OCI-LY7 (cell line): ENCODE measurements around the gene PLA2R1.

ENCODE experiments used
- EZH2phosphoT487 ChIP-seq: fragments of 200-600 bp; sonication (generic); IDR thresholded peaks from 2 replicates; pipeline ENCODE4 v1.6.1; 2018; ENCODE audit warnings: low read depth, borderline replicate concordance, mild to moderate bottlenecking, mixed run types, antibody characterized with exemption, low read length, moderate library complexity, mixed read lengths
- TF ChIP-seq, protein P1 (sequence below): fragments of 200-600 bp; sonication (generic); conservative IDR thresholded peaks from 2 replicates; pipeline ENCODE4 v1.5.1; 2014; ENCODE audit warnings: mild to moderate bottlenecking, antibody characterized with exemption, low read length, moderate library complexity, mixed read lengths

DNA sequence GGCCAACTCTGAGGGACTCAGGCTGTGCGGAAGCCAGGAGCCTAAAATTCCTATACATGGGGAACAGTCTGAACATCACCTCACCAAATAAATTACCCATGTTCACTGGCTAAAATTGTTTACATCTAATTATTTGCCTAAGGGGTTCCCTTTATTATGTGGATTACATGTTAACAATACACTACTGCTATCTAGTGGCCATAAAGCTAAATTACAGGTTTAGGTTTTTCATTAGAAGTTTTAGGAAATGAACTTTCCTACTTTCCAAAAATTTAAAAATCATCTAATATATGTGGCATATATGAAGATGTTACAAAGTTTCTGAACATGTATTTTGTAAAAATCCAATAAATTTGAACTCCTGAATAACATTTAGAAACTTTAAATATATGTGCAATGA, 40.3 kb downstream of the PLA2R1 start:
- TF ChIP-seq, protein P1, sequence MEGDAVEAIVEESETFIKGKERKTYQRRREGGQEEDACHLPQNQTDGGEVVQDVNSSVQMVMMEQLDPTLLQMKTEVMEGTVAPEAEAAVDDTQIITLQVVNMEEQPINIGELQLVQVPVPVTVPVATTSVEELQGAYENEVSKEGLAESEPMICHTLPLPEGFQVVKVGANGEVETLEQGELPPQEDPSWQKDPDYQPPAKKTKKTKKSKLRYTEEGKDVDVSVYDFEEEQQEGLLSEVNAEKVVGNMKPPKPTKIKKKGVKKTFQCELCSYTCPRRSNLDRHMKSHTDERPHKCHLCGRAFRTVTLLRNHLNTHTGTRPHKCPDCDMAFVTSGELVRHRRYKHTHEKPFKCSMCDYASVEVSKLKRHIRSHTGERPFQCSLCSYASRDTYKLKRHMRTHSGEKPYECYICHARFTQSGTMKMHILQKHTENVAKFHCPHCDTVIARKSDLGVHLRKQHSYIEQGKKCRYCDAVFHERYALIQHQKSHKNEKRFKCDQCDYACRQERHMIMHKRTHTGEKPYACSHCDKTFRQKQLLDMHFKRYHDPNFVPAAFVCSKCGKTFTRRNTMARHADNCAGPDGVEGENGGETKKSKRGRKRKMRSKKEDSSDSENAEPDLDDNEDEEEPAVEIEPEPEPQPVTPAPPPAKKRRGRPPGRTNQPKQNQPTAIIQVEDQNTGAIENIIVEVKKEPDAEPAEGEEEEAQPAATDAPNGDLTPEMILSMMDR, result peak; percentile 81
- TF ChIP-seq EZH2phosphoT487, result no peak
